OCI-LY3 (cell line): ENCODE measurements around the gene LENG9.

Source experiments
- H2AFZ ChIP-seq: fragments of 200-600, 300-600 bp; shearing (Covaris generic); 2 replicates; pipeline ENCODE4 v1.6.0; 2014; ENCODE audit warnings: antibody characterized with exemption, low read depth, low read length
- H3K27ac ChIP-seq: fragments of 200-600, 300-600 bp; sonication (generic); 2 replicates; pipeline ENCODE4 v1.5.1; 2014; ENCODE audit warnings: mild to moderate bottlenecking, low read length, moderate library complexity, mixed read lengths
- H3K27me3 ChIP-seq: fragments of 200-600, 300-600 bp; sonication (generic); 2 replicates; pipeline ENCODE4 v1.6.1; 2014; ENCODE audit warnings: low read depth, low read length, mixed read lengths
- H3K36me3 ChIP-seq: fragments of 200-600, 300-600 bp; sonication (generic); replicated peaks from 2 replicates; pipeline ENCODE3; 2014; ENCODE audit warnings: low read depth, low read length, mixed read lengths
- H3K4me1 ChIP-seq: fragments of 300-600, 200-600 bp; sonication (generic); 2 replicates; pipeline ENCODE4 v1.6.1; 2014; ENCODE audit warnings: low read length, mixed read lengths
- H3K4me2 ChIP-seq: fragments of 200-600, 300-600 bp; sonication (generic); 2 replicates; pipeline ENCODE4 v1.6.1; 2014; ENCODE audit warnings: low read length, mixed read lengths
- H3K4me3 ChIP-seq: fragments of 300-600, 200-600 bp; sonication (generic); 2 replicates; pipeline ENCODE4 v1.5.1; 2014; ENCODE audit warnings: antibody characterized with exemption, mild to moderate bottlenecking, low read length, moderate library complexity
- H3K79me2 ChIP-seq: fragments of 300-600, 200-600 bp; shearing (Covaris generic); 2 replicates; pipeline ENCODE4 v1.6.1; 2014; ENCODE audit warnings: mild to moderate bottlenecking, low read length, mixed read lengths
- H3K9ac ChIP-seq: fragments of 300-600, 200-600 bp; shearing (Covaris generic); 2 replicates; pipeline ENCODE4 v1.6.0; 2014; ENCODE audit warnings: mild to moderate bottlenecking, low read length, moderate library complexity
- H3K9me3 ChIP-seq: fragments of 200-600, 300-600 bp; shearing (Covaris generic); 2 replicates; pipeline ENCODE4 v1.6.1; 2014; ENCODE audit warnings: low read length, mixed read lengths; ENCODE audit not compliant: insufficient read depth
- H4K20me1 ChIP-seq: fragments of 200-600, 300-600 bp; sonication (generic); 2 replicates; pipeline ENCODE4 v1.6.1; 2016; ENCODE audit warnings: low read length, mixed read lengths; ENCODE audit not compliant: insufficient read depth
- EZH2phosphoT487 ChIP-seq: fragments of 200-600 bp; shearing (Covaris generic); IDR thresholded peaks from 2 replicates; pipeline ENCODE4 v1.6.1; 2018; ENCODE audit warnings: antibody characterized with exemption, mixed run types, low read depth
- TF ChIP-seq, protein P1 (sequence below): fragments of 200-600, 300-600 bp; sonication (generic); IDR thresholded peaks from 2 replicates; pipeline ENCODE4 v1.5.1; 2014; ENCODE audit warnings: antibody characterized with exemption, low read length, low read depth

LENG9 gene

DNA sequence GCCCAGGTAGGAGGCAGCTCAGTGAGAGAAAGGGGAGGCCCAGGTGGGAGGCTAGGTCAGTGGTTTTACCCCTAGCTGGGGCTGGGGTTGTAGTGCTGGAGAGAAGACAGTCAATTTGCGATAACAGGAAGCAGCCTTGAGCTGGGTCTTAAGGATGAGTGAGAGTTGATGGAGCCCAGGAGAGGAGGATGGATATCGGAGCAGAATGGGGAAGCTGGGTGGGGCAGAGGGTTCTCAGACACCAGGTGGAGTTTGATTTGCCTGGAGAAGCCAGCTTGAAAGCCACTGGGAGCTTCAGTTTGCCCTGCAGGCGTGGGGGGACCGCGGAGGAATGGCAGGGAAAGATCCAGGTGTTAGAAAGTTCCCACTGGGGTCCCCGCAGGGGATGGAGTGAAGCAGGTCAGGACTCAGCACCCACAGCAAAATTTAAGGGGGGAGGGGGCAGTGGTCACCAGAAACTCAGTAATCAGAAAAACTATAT is 10.4 kb upstream of the LENG9 start:
- Histone ChIP-seq H3K9ac (no peak overlapping the region), H3K79me2 (no peaks in the 10 kb centered on the region), H3K9me3 (no peaks in the 10 kb centered on the region), H3K27me3 (peaks cover 34% of the 10 kb centered on the region), H4K20me1 (no peaks in the 10 kb centered on the region), H3K27ac (no peak overlapping the region), H3K4me3 (no peak overlapping the region), H3K4me2 (no peak overlapping the region), H3K4me1 (0 out of 2 replicates have a peak, but pooled peaks cover 5% of the 10 kb centered on the region), H2AFZ (no peak overlapping the region), H3K36me3 (no peaks in the 10 kb centered on the region)
- no peak for TF ChIP-seq EZH2phosphoT487
- TF ChIP-seq, protein P1, sequence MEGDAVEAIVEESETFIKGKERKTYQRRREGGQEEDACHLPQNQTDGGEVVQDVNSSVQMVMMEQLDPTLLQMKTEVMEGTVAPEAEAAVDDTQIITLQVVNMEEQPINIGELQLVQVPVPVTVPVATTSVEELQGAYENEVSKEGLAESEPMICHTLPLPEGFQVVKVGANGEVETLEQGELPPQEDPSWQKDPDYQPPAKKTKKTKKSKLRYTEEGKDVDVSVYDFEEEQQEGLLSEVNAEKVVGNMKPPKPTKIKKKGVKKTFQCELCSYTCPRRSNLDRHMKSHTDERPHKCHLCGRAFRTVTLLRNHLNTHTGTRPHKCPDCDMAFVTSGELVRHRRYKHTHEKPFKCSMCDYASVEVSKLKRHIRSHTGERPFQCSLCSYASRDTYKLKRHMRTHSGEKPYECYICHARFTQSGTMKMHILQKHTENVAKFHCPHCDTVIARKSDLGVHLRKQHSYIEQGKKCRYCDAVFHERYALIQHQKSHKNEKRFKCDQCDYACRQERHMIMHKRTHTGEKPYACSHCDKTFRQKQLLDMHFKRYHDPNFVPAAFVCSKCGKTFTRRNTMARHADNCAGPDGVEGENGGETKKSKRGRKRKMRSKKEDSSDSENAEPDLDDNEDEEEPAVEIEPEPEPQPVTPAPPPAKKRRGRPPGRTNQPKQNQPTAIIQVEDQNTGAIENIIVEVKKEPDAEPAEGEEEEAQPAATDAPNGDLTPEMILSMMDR, result no peak

DNA sequence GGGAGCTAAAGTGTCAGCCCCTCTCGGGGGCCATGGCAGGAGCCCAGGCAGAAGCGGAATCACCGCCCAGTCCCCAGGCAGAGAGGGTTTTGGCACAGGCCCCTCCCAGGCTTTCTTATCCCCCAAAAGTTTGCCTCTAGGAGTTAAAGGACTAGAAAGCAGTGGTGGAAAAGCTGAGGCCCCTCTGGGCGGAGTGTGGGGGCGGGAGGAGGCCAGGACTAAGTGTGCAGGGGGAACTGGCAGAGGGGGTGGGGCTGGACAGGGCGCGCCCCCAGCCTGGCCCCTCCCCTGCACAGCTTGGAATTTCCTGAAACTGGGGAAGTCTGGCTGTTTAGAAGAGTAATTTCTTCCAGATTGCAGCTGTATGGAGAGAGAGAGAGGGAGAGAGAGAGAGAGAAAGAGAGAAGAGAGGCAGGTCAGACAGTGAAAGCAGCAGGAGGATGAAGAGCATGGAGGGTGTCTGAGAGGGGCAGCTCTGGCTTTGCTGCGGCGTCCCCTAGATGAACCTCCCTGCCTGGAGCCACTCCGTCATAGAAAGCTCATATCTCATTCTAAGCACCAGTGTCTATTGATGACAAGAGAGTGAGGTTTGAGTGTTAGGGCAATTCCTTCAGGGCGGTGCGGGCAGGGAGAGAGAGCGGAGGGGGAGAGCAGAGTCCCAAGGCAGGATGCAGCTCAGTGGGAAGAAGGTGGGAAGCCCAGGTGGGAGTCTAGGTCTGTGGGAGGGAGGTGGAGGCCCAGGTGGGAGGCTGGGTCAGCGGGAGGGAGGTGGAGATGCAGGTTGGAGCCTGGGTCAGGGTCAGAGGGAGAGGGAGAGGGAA is 9.7 kb upstream of the LENG9 start, which contains the start of gene CDC42EP5:
Gene CDC42EP5 (minus strand): TSS at position 226 of the 821 bp plus-strand sequence. CDS start 7,749 bp downstream, outside the sequence.
- Histone ChIP-seq H3K4me1 (0 out of 2 replicates have a peak, but pooled peaks cover 5% of the 10 kb centered on the region), H3K9ac (no peak within 1 kb of the TSS), H4K20me1 (no peaks in the 10 kb centered on the region), H3K79me2 (no peaks in the 10 kb centered on the region), H3K4me2 (no peak within 1 kb of the TSS), H2AFZ (0 out of 2 replicates have a peak within 1 kb of the TSS, but pooled peaks have one; percentile 33), H3K27me3 (peaks cover 34% of the 10 kb centered on the region), H3K9me3 (no peaks in the 10 kb centered on the region), H3K27ac (no peak within 1 kb of the TSS), H3K36me3 (no peaks in the 10 kb centered on the region), H3K4me3 (no peak within 1 kb of the TSS)
- no peak for TF ChIP-seq EZH2phosphoT487

DNA sequence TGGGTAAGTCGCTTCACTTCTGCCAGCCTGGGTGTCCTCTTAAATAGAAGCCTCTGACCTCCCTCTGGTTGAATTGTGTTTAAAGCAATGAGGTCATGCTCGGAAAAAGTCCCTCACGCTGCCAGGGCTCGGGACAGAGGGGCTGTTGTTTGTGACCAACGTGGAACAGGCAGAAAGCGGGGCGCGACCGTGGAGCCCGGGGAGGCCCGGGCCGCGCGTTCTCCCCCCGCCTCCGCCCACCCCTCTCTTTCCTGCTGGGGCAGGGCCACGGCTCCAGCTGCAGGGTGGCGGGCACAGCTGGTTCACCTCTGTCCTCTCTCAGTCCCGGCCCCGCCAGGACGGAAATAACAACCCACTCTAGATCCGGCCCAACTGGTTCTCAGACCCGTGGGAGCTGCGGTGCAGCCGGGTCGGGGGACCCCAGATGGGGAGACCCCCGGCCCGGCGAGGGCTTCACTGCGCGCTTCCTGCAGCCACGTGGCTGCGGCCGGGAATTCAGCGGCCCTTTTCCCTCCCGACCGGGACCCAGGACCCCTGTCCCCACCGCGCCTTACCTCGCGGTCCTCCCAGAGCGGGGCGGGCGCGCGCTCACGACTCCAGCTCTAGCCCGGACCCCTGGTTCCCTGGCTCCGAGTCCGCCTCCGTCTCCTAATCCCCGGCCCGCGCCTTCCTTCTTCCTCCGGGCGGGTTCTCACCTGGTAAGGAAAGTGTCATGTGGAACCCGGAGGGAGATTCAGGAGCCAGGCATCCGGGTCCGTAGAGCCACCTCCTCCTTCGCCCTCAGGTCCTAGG is 7.6 kb upstream of the LENG9 start:
- H3K4me2 ChIP-seq, result no peak overlapping the region
- no peak overlapping the region for H3K4me3 ChIP-seq
- H3K27ac ChIP-seq, result no peak overlapping the region
- H3K79me2 ChIP-seq, result no peaks in the 10 kb centered on the region
- no peaks in the 10 kb centered on the region for H4K20me1 ChIP-seq
- 0 out of 2 replicates have a peak, but pooled peaks cover 5% of the 10 kb centered on the region for H3K4me1 ChIP-seq
- H3K9me3 ChIP-seq, result no peaks in the 10 kb centered on the region
- no peak for TF ChIP-seq EZH2phosphoT487
- TF ChIP-seq, protein P1, result no peak
- H2AFZ ChIP-seq, result no peak overlapping the region
- no peak overlapping the region for H3K9ac ChIP-seq
- H3K27me3 ChIP-seq, result peaks cover 24% of the 10 kb centered on the region
- no peaks in the 10 kb centered on the region for H3K36me3 ChIP-seq

DNA sequence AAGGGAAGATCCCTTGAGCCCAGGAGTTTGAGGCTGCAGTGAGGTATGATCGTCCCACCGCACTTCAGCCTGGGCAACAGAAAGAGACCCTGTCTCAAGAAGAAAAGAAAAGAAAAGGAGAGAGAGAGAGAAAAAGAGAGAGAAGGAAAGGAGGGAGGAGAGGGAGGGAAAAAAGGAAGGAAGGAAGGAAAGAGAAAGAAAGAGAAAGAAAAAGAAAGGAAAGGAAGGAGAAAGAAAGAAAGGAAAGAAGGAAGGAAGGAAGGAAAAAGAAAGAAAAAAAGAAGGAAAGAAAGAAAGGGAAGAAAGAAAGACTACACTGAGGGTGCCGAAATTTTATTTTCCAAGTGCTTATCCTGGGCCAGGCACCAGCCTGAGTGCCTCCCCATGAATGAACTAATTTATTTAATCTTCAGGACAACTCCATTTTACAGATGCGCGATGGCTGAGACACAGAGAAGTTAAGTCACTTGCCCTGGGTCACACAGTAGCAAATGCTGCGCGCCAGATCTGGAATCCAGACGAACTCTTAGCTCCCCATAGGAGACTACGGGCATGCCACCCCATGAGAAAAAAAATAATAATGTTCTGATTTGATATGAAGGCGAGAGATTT is 6.8 kb upstream of the LENG9 start:
- Histone ChIP-seq H3K4me3 (no peak overlapping the region), H2AFZ (no peak overlapping the region), H3K36me3 (no peaks in the 10 kb centered on the region), H3K79me2 (no peaks in the 10 kb centered on the region), H4K20me1 (no peaks in the 10 kb centered on the region), H3K4me1 (0 out of 2 replicates have a peak, but pooled peaks cover 5% of the 10 kb centered on the region), H3K27me3 (peaks cover 24% of the 10 kb centered on the region), H3K27ac (no peak overlapping the region), H3K4me2 (no peak overlapping the region), H3K9ac (no peak overlapping the region), H3K9me3 (no peaks in the 10 kb centered on the region)
- TF ChIP-seq, protein P1, result no peak
- no peak for TF ChIP-seq EZH2phosphoT487
